OCI-LY7 (cell line): ENCODE data around the gene ARX.

Experiments
- CTCF ChIP-seq: fragments of 200-600 bp; sonication (generic); conservative IDR thresholded peaks from 2 replicates; pipeline ENCODE4 v1.5.1; 2014; ENCODE audit warnings: mild to moderate bottlenecking, antibody characterized with exemption, low read length, moderate library complexity, mixed read lengths
- EZH2phosphoT487 ChIP-seq: fragments of 200-600 bp; sonication (generic); IDR thresholded peaks from 2 replicates; pipeline ENCODE4 v1.6.1; 2018; ENCODE audit warnings: low read depth, borderline replicate concordance, mild to moderate bottlenecking, mixed run types, antibody characterized with exemption, low read length, moderate library complexity, mixed read lengths

- TF ChIP-seq CTCF = no peak
- TF ChIP-seq EZH2phosphoT487 = no peak
These were observed 33.3 kb downstream of the ARX start for GRCh38 chrX:24982306-24982965.
